ENCODE measurements around the gene C5orf15. TPM values are rescaled to one million over a fixed set of nuclear protein-coding genes. Genes with fewer than 3 reads are reported as not detected.

Gene C5orf15
- total and polyA plus RNA-seq, 2 experiments from 2014 or later: 37.7 to 61.4 TPM

DNA sequence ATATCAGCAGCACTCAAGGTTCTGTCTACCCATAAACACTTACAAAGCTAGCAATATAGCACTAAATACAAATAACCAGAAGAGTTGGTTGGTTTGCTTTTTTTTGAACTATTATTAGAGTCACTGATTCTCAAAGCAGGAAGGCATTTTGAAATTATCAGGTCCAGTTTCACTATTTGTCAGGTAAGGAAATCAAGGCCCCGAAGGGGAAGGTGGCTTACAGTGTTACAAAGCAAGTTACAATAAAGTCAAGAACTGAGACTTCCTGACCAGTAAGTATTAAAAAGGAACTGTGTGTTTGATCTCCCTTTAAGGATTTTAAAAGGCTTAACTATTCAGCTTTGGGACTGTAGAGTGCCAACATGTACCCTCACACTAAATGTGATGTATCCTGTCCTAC lies 10.8 kb downstream of the C5orf15 start (continued):
- TF ChIP-seq, protein P1, sequence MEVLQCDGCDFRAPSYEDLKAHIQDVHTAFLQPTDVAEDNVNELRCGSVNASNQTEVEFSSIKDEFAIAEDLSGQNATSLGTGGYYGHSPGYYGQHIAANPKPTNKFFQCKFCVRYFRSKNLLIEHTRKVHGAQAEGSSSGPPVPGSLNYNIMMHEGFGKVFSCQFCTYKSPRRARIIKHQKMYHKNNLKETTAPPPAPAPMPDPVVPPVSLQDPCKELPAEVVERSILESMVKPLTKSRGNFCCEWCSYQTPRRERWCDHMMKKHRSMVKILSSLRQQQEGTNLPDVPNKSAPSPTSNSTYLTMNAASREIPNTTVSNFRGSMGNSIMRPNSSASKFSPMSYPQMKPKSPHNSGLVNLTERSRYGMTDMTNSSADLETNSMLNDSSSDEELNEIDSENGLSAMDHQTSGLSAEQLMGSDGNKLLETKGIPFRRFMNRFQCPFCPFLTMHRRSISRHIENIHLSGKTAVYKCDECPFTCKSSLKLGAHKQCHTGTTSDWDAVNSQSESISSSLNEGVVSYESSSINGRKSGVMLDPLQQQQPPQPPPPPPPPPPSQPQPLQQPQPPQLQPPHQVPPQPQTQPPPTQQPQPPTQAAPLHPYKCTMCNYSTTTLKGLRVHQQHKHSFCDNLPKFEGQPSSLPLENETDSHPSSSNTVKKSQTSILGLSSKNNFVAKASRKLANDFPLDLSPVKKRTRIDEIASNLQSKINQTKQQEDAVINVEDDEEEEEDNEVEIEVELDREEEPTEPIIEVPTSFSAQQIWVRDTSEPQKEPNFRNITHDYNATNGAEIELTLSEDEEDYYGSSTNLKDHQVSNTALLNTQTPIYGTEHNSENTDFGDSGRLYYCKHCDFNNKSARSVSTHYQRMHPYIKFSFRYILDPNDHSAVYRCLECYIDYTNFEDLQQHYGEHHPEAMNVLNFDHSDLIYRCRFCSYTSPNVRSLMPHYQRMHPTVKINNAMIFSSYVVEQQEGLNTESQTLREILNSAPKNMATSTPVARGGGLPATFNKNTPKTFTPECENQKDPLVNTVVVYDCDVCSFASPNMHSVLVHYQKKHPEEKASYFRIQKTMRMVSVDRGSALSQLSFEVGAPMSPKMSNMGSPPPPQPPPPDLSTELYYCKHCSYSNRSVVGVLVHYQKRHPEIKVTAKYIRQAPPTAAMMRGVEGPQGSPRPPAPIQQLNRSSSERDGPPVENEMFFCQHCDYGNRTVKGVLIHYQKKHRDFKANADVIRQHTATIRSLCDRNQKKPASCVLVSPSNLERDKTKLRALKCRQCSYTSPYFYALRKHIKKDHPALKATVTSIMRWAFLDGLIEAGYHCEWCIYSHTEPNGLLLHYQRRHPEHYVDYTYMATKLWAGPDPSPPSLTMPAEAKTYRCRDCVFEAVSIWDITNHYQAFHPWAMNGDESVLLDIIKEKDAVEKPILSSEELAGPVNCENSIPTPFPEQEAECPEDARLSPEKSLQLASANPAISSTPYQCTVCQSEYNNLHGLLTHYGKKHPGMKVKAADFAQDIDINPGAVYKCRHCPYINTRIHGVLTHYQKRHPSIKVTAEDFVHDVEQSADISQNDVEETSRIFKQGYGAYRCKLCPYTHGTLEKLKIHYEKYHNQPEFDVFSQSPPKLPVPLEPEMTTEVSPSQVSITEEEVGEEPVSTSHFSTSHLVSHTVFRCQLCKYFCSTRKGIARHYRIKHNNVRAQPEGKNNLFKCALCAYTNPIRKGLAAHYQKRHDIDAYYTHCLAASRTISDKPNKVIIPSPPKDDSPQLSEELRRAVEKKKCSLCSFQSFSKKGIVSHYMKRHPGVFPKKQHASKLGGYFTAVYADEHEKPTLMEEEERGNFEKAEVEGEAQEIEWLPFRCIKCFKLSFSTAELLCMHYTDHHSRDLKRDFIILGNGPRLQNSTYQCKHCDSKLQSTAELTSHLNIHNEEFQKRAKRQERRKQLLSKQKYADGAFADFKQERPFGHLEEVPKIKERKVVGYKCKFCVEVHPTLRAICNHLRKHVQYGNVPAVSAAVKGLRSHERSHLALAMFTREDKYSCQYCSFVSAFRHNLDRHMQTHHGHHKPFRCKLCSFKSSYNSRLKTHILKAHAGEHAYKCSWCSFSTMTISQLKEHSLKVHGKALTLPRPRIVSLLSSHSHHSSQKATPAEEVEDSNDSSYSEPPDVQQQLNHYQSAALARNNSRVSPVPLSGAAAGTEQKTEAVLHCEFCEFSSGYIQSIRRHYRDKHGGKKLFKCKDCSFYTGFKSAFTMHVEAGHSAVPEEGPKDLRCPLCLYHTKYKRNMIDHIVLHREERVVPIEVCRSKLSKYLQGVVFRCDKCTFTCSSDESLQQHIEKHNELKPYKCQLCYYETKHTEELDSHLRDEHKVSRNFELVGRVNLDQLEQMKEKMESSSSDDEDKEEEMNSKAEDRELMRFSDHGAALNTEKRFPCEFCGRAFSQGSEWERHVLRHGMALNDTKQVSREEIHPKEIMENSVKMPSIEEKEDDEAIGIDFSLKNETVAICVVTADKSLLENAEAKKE (CRISPR knock-in tag; IDR thresholded peaks at IDR 0.05): no peak
- TF ChIP-seq ZNF331 (CRISPR knock-in tag; IDR thresholded peaks at IDR 0.05; ENCODE audit: low read depth) (no peak), EZH2phosphoT487 (IDR thresholded peaks at IDR 0.05; ENCODE audit: unreplicated experiment) (no peak), CREB1 (CRISPR knock-in tag; IDR thresholded peaks at IDR 0.05; ENCODE audit: low read depth) (no peak)
- TF ChIP-seq, protein P2, sequence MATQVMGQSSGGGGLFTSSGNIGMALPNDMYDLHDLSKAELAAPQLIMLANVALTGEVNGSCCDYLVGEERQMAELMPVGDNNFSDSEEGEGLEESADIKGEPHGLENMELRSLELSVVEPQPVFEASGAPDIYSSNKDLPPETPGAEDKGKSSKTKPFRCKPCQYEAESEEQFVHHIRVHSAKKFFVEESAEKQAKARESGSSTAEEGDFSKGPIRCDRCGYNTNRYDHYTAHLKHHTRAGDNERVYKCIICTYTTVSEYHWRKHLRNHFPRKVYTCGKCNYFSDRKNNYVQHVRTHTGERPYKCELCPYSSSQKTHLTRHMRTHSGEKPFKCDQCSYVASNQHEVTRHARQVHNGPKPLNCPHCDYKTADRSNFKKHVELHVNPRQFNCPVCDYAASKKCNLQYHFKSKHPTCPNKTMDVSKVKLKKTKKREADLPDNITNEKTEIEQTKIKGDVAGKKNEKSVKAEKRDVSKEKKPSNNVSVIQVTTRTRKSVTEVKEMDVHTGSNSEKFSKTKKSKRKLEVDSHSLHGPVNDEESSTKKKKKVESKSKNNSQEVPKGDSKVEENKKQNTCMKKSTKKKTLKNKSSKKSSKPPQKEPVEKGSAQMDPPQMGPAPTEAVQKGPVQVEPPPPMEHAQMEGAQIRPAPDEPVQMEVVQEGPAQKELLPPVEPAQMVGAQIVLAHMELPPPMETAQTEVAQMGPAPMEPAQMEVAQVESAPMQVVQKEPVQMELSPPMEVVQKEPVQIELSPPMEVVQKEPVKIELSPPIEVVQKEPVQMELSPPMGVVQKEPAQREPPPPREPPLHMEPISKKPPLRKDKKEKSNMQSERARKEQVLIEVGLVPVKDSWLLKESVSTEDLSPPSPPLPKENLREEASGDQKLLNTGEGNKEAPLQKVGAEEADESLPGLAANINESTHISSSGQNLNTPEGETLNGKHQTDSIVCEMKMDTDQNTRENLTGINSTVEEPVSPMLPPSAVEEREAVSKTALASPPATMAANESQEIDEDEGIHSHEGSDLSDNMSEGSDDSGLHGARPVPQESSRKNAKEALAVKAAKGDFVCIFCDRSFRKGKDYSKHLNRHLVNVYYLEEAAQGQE (IDR thresholded peaks at IDR 0.05; ENCODE audit: unreplicated experiment): no peak
- TF ChIP-seq, protein P3, sequence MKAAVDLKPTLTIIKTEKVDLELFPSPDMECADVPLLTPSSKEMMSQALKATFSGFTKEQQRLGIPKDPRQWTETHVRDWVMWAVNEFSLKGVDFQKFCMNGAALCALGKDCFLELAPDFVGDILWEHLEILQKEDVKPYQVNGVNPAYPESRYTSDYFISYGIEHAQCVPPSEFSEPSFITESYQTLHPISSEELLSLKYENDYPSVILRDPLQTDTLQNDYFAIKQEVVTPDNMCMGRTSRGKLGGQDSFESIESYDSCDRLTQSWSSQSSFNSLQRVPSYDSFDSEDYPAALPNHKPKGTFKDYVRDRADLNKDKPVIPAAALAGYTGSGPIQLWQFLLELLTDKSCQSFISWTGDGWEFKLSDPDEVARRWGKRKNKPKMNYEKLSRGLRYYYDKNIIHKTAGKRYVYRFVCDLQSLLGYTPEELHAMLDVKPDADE (IDR thresholded peaks at IDR 0.05): no peak
